Nephron (organoid): ENCODE data around the gene GLRB.

Experiments
- H3K27ac Mint-ChIP-seq, 3 experiments: 2 replicates each; pipeline ENCODE4 v1.8.0; 2020; ENCODE audit warnings: mixed read lengths in 3 of 3, mild to moderate bottlenecking in 2 of 3, moderate library complexity in 1 of 3
- H3K27me3 Mint-ChIP-seq: 2 replicates; pipeline ENCODE4 v1.8.0; 2021; ENCODE audit warnings: low read depth, mild to moderate bottlenecking, moderate library complexity, mixed read lengths
- H3K36me3 Mint-ChIP-seq: 2 replicates; pipeline ENCODE4 v1.8.0; 2020; ENCODE audit warnings: low read depth, mixed read lengths
- H3K4me1 Mint-ChIP-seq: 2 replicates; pipeline ENCODE4 v1.8.0; 2020; ENCODE audit warnings: mixed read lengths
- H3K4me3 Mint-ChIP-seq, 3 experiments: 2 replicates each; pipeline ENCODE4 v1.8.0; 2020; ENCODE audit warnings: mild to moderate bottlenecking in 3 of 3, mixed read lengths in 3 of 3, moderate library complexity in 2 of 3
- H3K9me3 Mint-ChIP-seq: 2 replicates; pipeline ENCODE4 v1.8.0; 2020; ENCODE audit warnings: mixed read lengths
- TF ChIP-seq, protein P1 (sequence below), 3 experiments: fragments of 200-600 bp; sonication (generic); IDR thresholded peaks; one replicate each; pipeline ENCODE4 v1.5.0; 2021; ENCODE audit warnings: antibody characterized with exemption in 3 of 3; ENCODE audit not compliant: unreplicated experiment in 3 of 3

The GLRB gene

DNA sequence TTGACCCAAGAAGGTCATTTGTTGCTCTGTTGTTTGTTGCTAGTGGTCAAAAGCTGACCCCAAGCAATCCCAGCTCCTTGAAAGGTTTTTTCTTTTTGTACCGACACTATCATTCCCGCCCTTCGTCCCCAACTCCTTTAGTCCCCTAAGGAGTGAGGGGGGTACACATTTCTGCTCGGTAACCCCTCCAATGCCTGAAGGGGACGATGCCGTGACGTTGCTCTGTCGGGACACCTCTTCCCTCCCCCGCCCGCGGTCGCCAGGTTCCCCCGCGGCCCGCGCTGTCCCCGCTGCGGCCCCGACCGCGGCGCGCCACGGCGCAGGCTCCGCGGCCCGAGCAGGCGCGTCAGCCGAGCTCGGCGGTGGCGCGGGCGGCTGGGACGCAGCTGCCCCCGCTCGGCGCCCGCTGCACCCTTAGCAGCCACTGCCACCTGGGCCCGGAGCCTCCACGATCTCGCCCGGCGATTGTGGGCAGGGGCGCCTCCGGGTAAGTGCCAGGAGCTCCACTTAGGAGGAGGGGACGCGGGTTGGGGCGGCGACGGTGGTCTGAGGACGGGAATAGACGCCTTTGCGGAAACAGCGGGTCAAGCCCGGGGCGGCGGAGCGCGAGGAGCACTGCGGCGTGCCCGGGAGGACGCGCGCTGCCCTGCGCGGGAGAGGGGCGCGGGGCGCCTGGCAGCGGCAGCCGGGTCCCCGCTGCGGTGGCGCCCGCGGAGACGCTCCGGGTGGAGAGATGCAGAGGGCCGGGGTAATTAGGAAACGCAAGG is at the start of gene GLRB:
Gene GLRB (plus strand): TSS at position 340 of the 767 bp plus-strand sequence. CDS start 1,875 bp downstream, outside the sequence.
- no peak within 1 kb of the TSS for H3K27ac Mint-ChIP-seq
- peak within 1 kb of the TSS; percentile 88 to 94 (median 90) for H3K4me3 Mint-ChIP-seq
- no peaks in the 10 kb centered on the region for H3K36me3 Mint-ChIP-seq
- H3K27me3 Mint-ChIP-seq = peaks cover 4% of the 10 kb centered on the region
- TF ChIP-seq, protein P1, sequence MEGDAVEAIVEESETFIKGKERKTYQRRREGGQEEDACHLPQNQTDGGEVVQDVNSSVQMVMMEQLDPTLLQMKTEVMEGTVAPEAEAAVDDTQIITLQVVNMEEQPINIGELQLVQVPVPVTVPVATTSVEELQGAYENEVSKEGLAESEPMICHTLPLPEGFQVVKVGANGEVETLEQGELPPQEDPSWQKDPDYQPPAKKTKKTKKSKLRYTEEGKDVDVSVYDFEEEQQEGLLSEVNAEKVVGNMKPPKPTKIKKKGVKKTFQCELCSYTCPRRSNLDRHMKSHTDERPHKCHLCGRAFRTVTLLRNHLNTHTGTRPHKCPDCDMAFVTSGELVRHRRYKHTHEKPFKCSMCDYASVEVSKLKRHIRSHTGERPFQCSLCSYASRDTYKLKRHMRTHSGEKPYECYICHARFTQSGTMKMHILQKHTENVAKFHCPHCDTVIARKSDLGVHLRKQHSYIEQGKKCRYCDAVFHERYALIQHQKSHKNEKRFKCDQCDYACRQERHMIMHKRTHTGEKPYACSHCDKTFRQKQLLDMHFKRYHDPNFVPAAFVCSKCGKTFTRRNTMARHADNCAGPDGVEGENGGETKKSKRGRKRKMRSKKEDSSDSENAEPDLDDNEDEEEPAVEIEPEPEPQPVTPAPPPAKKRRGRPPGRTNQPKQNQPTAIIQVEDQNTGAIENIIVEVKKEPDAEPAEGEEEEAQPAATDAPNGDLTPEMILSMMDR (IDR thresholded peaks at IDR 0.05; ENCODE audit: unreplicated experiment in 3 of 3) = no peak
- no peaks in the 10 kb centered on the region for H3K4me1 Mint-ChIP-seq
- H3K9me3 Mint-ChIP-seq = no peaks in the 10 kb centered on the region

DNA sequence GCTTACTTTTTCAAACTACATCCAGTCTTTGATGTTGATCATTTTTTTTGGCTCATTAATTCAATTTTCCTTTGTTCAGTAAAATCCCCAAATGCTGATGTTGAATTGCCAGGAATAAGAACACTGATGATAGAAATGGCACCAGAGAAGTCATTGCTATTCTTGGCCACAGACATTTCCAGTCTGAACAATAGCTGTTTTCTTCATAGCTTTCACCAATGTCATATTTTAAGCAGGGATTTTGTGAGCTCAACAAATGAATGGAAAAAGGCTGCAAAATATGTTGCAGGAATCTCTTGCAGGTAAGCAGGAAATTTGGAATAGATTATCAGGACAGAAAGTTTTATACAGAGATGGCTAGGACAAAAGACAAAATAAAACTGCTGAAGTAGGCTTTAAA is 40.5 kb upstream of the GLRB start:
- H3K27me3 Mint-ChIP-seq = no peaks in the 10 kb centered on the region

GRCh38 chr4:157040405-157040804 is 35.5 kb upstream of the GLRB start:
- TF ChIP-seq, protein P1 (IDR thresholded peaks at IDR 0.05; ENCODE audit: unreplicated experiment in 3 of 3) = no peak
- no peaks in the 10 kb centered on the region for H3K9me3 Mint-ChIP-seq
- no peaks in the 10 kb centered on the region for H3K36me3 Mint-ChIP-seq
- H3K4me1 Mint-ChIP-seq = no peaks in the 10 kb centered on the region
- no peaks in the 10 kb centered on the region for H3K27me3 Mint-ChIP-seq
- no peak overlapping the region for H3K27ac Mint-ChIP-seq
- H3K4me3 Mint-ChIP-seq = no peak overlapping the region

More for the DNA sequence above, 40.5 kb upstream of the GLRB start:
- peaks cover 2% of the 10 kb centered on the region for H3K9me3 Mint-ChIP-seq
- H3K36me3 Mint-ChIP-seq = no peaks in the 10 kb centered on the region
- TF ChIP-seq, protein P1 (IDR thresholded peaks at IDR 0.05; ENCODE audit: unreplicated experiment in 3 of 3) = no peak
- H3K4me3 Mint-ChIP-seq = no peak overlapping the region
- no peak overlapping the region for H3K27ac Mint-ChIP-seq
- no peaks in the 10 kb centered on the region for H3K4me1 Mint-ChIP-seq

DNA sequence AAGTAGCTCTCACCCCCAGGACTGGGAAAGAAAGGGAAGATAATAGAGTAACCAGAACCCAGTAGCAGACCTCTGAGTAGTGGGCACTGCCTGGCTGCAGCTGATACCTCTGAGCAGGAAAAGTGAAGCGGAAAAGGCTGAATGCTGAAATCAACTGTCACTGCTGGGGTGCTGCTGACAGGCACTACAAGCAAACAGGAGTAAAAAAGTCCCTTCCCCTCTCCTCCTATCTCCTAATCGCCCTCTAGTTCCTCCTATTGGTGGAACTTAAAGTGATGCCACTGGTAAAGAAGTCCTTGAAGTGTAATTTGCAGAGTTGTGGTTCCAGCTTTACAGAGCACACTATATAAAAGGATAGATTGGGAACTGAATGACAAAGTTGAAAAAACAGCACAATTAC is 32.8 kb upstream of the GLRB start:
- no peaks in the 10 kb centered on the region for H3K36me3 Mint-ChIP-seq
- no peaks in the 10 kb centered on the region for H3K9me3 Mint-ChIP-seq
- H3K27ac Mint-ChIP-seq = peak overlapping the region in 1 of 3 experiments; percentile 20
- TF ChIP-seq, protein P1 (IDR thresholded peaks at IDR 0.05; ENCODE audit: unreplicated experiment in 3 of 3) = no peak
- no peak overlapping the region for H3K4me3 Mint-ChIP-seq
- no peaks in the 10 kb centered on the region for H3K27me3 Mint-ChIP-seq
- no peaks in the 10 kb centered on the region for H3K4me1 Mint-ChIP-seq

DNA sequence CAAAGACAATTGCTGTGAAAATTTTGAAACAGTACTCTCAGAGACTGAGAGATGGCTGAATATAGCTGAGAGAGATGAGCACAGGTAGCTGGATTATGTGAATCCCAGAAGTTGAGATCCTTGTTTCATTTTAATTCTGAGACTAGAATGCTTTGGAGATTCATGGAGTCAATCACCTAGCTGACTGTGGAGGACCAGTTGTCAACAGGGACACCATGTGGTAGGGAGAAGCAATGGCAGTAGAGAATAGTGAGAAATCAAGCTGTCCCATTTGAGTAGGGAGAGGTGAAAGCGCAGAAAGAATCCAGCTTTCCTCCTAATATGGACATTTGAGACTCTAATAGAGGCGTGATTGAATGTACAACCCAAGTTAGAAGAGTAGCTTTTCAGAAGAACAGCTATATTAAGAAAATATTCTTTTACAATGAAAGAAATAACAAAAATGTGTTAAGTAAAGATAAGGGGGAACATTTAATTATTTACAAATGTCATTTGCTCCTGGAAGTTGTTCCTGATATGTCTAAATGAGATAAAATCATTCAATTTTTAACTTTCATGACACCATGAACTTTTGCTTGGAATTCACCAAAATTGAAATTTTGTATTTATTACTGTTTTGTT is 30.3 kb upstream of the GLRB start:
- no peaks in the 10 kb centered on the region for H3K4me1 Mint-ChIP-seq
- no peaks in the 10 kb centered on the region for H3K27me3 Mint-ChIP-seq
- TF ChIP-seq, protein P1 (IDR thresholded peaks at IDR 0.05; ENCODE audit: unreplicated experiment in 3 of 3) = peak; percentile 73 to 78 (median 75)
- no peaks in the 10 kb centered on the region for H3K9me3 Mint-ChIP-seq
- no peak overlapping the region for H3K27ac Mint-ChIP-seq
- no peaks in the 10 kb centered on the region for H3K36me3 Mint-ChIP-seq
- no peak overlapping the region for H3K4me3 Mint-ChIP-seq
